Loucy (cell line): ENCODE results near the gene TRPV5.

Experiments used
- H2AFZ ChIP-seq: fragments of 200-600 bp; sonication (generic); 2 replicates; pipeline ENCODE4 v1.6.0; 2016; ENCODE audit warnings: antibody characterized with exemption, mild to moderate bottlenecking, low read length, moderate library complexity
- H3F3A ChIP-seq: fragments of 200-600 bp; 2 replicates; pipeline ENCODE4 v1.6.0; 2016; ENCODE audit warnings: antibody characterized with exemption, low read depth, mild to moderate bottlenecking
- H3K27me3 ChIP-seq: fragments of 200-600 bp; sonication (generic); 2 replicates; pipeline ENCODE4 v1.6.1; 2014; ENCODE audit warnings: low read length, mild to moderate bottlenecking; ENCODE audit not compliant: insufficient read depth, poor library complexity, severe bottlenecking
- H3K36me3 ChIP-seq: fragments of 200-600 bp; sonication (generic); 2 replicates; pipeline ENCODE4 v1.6.1; 2016; ENCODE audit warnings: low read length; ENCODE audit not compliant: insufficient read depth
- H3K4me1 ChIP-seq: fragments of 200-600 bp; sonication (generic); 2 replicates; pipeline ENCODE4 v1.5.1; 2014; ENCODE audit warnings: low read length, mild to moderate bottlenecking; ENCODE audit not compliant: insufficient read depth, poor library complexity, severe bottlenecking
- H3K4me2 ChIP-seq: fragments of 200-600 bp; sonication (generic); 2 replicates; pipeline ENCODE4 v1.6.0; 2014; ENCODE audit warnings: antibody characterized with exemption, low read length, low read depth, mild to moderate bottlenecking; ENCODE audit not compliant: poor library complexity, severe bottlenecking
- H3K4me3 ChIP-seq: fragments of 200-600 bp; sonication (generic); 2 replicates; pipeline ENCODE4 v1.5.1; 2014; ENCODE audit warnings: low read length, mild to moderate bottlenecking, mixed read lengths; ENCODE audit not compliant: poor library complexity, severe bottlenecking
- H3K79me2 ChIP-seq: fragments of 200-600 bp; sonication (generic); 2 replicates; pipeline ENCODE4 v1.6.1; 2014; ENCODE audit warnings: low read length; ENCODE audit not compliant: insufficient read depth
- H3K9ac ChIP-seq: fragments of 200-600 bp; sonication (generic); 2 replicates; pipeline ENCODE4 v1.6.0; 2014; ENCODE audit warnings: mild to moderate bottlenecking, low read depth, low read length, moderate library complexity; ENCODE audit not compliant: poor library complexity, severe bottlenecking
- H3K9me2 ChIP-seq: fragments of 200-600 bp; sonication (generic); replicated peaks from 2 replicates; pipeline ENCODE4 v1.6.1; 2016; ENCODE audit warnings: low read depth, low read length, mixed read lengths
- H3K9me3 ChIP-seq: fragments of 200-600 bp; sonication (generic); 2 replicates; pipeline ENCODE4 v1.6.1; 2014; ENCODE audit warnings: mild to moderate bottlenecking, antibody characterized with exemption, low read length, low read depth; ENCODE audit not compliant: insufficient read depth
- H4K20me1 ChIP-seq: fragments of 200-600 bp; sonication (generic); 2 replicates; pipeline ENCODE4 v1.6.0; 2014; ENCODE audit warnings: antibody characterized with exemption, low read length, mild to moderate bottlenecking; ENCODE audit not compliant: insufficient read depth, poor library complexity, severe bottlenecking
- CTCF ChIP-seq: fragments of 200-600 bp; sonication (generic); conservative IDR thresholded peaks from 2 replicates; pipeline ENCODE4 v1.5.1; 2014; ENCODE audit warnings: mild to moderate bottlenecking, antibody characterized with exemption, low read length
- EZH2phosphoT487 ChIP-seq: fragments of 200-600 bp; IDR thresholded peaks from 2 replicates; pipeline ENCODE4 v1.6.1; 2018; ENCODE audit warnings: antibody characterized with exemption, mild to moderate bottlenecking, moderate library complexity, borderline replicate concordance

The TRPV5 gene

GRCh38 chr7:142913051-142913450 lies 20.5 kb downstream of the TRPV5 start:
- Histone ChIP-seq H3K79me2 (no peaks in the 10 kb centered on the region), H3K4me2 (no peak overlapping the region), H3K9me2 (no peaks in the 10 kb centered on the region), H2AFZ (no peak overlapping the region), H3K27me3 (no peaks in the 10 kb centered on the region), H3K9me3 (no peaks in the 10 kb centered on the region), H3F3A (no peaks in the 10 kb centered on the region), H3K4me3 (no peak overlapping the region), H4K20me1 (no peaks in the 10 kb centered on the region), H3K9ac (no peak overlapping the region), H3K36me3 (no peaks in the 10 kb centered on the region), H3K4me1 (peaks cover 9% of the 10 kb centered on the region)
- TF ChIP-seq CTCF = no peak

GRCh38 chr7:142910481-142910880 lies 23.1 kb downstream of the TRPV5 start:
- H3K9me3 ChIP-seq = no peaks in the 10 kb centered on the region
- no peak overlapping the region for H3K9ac ChIP-seq
- H2AFZ ChIP-seq = no peak overlapping the region
- H3K4me2 ChIP-seq = no peak overlapping the region
- TF ChIP-seq EZH2phosphoT487 = no peak
- no peak for TF ChIP-seq CTCF
- H4K20me1 ChIP-seq = no peaks in the 10 kb centered on the region
- H3K4me1 ChIP-seq = peaks cover 9% of the 10 kb centered on the region
- H3F3A ChIP-seq = no peaks in the 10 kb centered on the region
- no peak overlapping the region for H3K4me3 ChIP-seq
- no peaks in the 10 kb centered on the region for H3K36me3 ChIP-seq
- H3K27me3 ChIP-seq = no peaks in the 10 kb centered on the region
- H3K9me2 ChIP-seq = no peaks in the 10 kb centered on the region
- H3K79me2 ChIP-seq = no peaks in the 10 kb centered on the region

- no peak overlapping the region for H2AFZ ChIP-seq
- H3K9me3 ChIP-seq = 0 out of 2 replicates have a peak, but pooled peaks cover 3% of the 10 kb centered on the region
- no peaks in the 10 kb centered on the region for H4K20me1 ChIP-seq
- H3K79me2 ChIP-seq = no peaks in the 10 kb centered on the region
- no peaks in the 10 kb centered on the region for H3K9me2 ChIP-seq
- no peaks in the 10 kb centered on the region for H3K36me3 ChIP-seq
- H3F3A ChIP-seq = no peaks in the 10 kb centered on the region
- no peak overlapping the region for H3K9ac ChIP-seq
- peaks cover 9% of the 10 kb centered on the region for H3K4me1 ChIP-seq
- H3K4me3 ChIP-seq = no peak overlapping the region
- H3K27me3 ChIP-seq = no peaks in the 10 kb centered on the region
- TF ChIP-seq EZH2phosphoT487 (no peak), CTCF (no peak)
- H3K4me2 ChIP-seq = no peak overlapping the region
These were observed 23.5 kb downstream of the TRPV5 start for GRCh38 chr7:142910031-142910433.
